ENCODE data around the gene TLN1.

DNA sequence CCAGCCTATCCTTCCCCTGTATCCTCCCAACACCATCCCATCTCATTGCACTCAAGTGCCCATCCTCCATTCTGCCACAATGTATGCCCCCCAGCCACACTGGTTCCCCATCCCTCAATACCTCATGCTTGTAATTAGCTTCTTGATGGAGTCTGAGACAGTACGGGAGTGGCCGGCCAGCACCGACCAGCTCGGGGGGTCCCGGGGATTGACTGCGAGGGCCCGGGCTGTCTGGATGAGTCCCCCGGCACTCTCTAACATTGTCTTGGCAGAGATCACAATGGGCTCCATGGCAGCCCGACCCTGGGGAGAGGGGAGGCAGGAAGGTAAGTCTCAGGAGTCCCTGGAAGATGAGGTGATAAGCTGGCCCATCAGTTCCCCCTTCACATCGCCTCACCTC, 25.0 kb downstream of the TLN1 start:
- TF ChIP-seq FOS (IDR thresholded peaks at IDR 0.05; ENCODE audit: low read depth, low read length) (no peak), POLR2A (IDR thresholded peaks at IDR 0.05; ENCODE audit: low read depth, low read length) (no peak), RCOR1 (IDR thresholded peaks at IDR 0.05; ENCODE audit: insufficient replicate concordance, low read length) (no peak), NFE2L2 (IDR thresholded peaks at IDR 0.05; ENCODE audit: low read depth, low read length) (no peak), RFX5 (IDR thresholded peaks at IDR 0.05; ENCODE audit: low read depth, low read length) (no peak), MAFK (IDR thresholded peaks at IDR 0.05; ENCODE audit: low read depth, low read length) (no peak), MXI1 (IDR thresholded peaks at IDR 0.05; ENCODE audit: borderline replicate concordance, low read depth, low read length) (no peak)
- TF ChIP-seq, protein P1, sequence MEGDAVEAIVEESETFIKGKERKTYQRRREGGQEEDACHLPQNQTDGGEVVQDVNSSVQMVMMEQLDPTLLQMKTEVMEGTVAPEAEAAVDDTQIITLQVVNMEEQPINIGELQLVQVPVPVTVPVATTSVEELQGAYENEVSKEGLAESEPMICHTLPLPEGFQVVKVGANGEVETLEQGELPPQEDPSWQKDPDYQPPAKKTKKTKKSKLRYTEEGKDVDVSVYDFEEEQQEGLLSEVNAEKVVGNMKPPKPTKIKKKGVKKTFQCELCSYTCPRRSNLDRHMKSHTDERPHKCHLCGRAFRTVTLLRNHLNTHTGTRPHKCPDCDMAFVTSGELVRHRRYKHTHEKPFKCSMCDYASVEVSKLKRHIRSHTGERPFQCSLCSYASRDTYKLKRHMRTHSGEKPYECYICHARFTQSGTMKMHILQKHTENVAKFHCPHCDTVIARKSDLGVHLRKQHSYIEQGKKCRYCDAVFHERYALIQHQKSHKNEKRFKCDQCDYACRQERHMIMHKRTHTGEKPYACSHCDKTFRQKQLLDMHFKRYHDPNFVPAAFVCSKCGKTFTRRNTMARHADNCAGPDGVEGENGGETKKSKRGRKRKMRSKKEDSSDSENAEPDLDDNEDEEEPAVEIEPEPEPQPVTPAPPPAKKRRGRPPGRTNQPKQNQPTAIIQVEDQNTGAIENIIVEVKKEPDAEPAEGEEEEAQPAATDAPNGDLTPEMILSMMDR (conservative IDR thresholded peaks at IDR 0.05; ENCODE audit: low read depth, low read length) = no peak
- TF ChIP-seq, protein P2, sequence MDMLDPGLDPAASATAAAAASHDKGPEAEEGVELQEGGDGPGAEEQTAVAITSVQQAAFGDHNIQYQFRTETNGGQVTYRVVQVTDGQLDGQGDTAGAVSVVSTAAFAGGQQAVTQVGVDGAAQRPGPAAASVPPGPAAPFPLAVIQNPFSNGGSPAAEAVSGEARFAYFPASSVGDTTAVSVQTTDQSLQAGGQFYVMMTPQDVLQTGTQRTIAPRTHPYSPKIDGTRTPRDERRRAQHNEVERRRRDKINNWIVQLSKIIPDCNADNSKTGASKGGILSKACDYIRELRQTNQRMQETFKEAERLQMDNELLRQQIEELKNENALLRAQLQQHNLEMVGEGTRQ (IDR thresholded peaks at IDR 0.05; ENCODE audit: low read depth, low read length) = no peak
